SK-N-SH treated with all-trans-retinoic acid at 6 μM for 48 hours (cell line): ENCODE results near the gene CBX8.

Experiments used
- CREB5 ChIP-seq: fragments of 250-450 bp; sonication (Bioruptor Pico); IDR thresholded peaks from 2 replicates; pipeline ENCODE4 v1.5.1; 2020; ENCODE audit warnings: low read depth, mild to moderate bottlenecking, moderate library complexity
- CSDC2 ChIP-seq: fragments of 250-450 bp; sonication (Bioruptor Pico); IDR thresholded peaks from 2 replicates; pipeline ENCODE4 v1.5.0; 2020; ENCODE audit warnings: mild to moderate bottlenecking, moderate library complexity
- OSR1 ChIP-seq: fragments of 250-450 bp; sonication (Bioruptor Pico); IDR thresholded peaks from 2 replicates; pipeline ENCODE4 v1.8.0; 2022; ENCODE audit warnings: moderate library complexity, mild to moderate bottlenecking, inconsistent platforms
- RARB ChIP-seq: fragments of 250-450 bp; sonication (Bioruptor Pico); IDR thresholded peaks from 2 replicates; pipeline ENCODE4 v1.8.0; 2021; ENCODE audit warnings: mild to moderate bottlenecking, moderate library complexity
- TOX ChIP-seq: fragments of 250-450 bp; sonication (Bioruptor Pico); IDR thresholded peaks from 2 replicates; pipeline ENCODE4 v1.8.0; 2021; ENCODE audit warnings: mild to moderate bottlenecking, moderate library complexity, borderline replicate concordance
- ZC3H10 ChIP-seq: fragments of 250-450 bp; sonication (Bioruptor Pico); IDR thresholded peaks from 2 replicates; pipeline ENCODE4 v1.5.1; 2021; ENCODE audit warnings: mild to moderate bottlenecking, moderate library complexity
- ZFP3 ChIP-seq: fragments of 250-450 bp; sonication (Bioruptor Pico); IDR thresholded peaks from 2 replicates; pipeline ENCODE4 v1.5.0; 2020; ENCODE audit warnings: mild to moderate bottlenecking, moderate library complexity
- ZNF565 ChIP-seq: fragments of 450-650 bp; formaldehyde crosslinking; conservative IDR thresholded peaks from 2 replicates; pipeline ENCODE4 v1.5.0; 2020; ENCODE audit warnings: low read depth, mild to moderate bottlenecking, moderate library complexity

- no peak for TF ChIP-seq TOX (CRISPR knock-in tag)
- no peak for TF ChIP-seq RARB (CRISPR knock-in tag)
- TF ChIP-seq ZNF565 (CRISPR knock-in tag), result no peak
- no peak for TF ChIP-seq CREB5
- TF ChIP-seq CSDC2 (CRISPR knock-in tag), result no peak
- no peak for TF ChIP-seq OSR1 (CRISPR knock-in tag)
- no peak for TF ChIP-seq ZC3H10 (CRISPR knock-in tag)
- no peak for TF ChIP-seq ZFP3 (CRISPR knock-in tag)
These were observed 40.4 kb upstream of the CBX8 start for GRCh38 chr17:79836972-79837887.
